Kidney epithelial cell (primary cell): ENCODE results near the gene CDK6. TPM values are rescaled to one million over a fixed set of nuclear protein-coding genes. Genes with fewer than 3 reads are reported as not detected.

Source experiments
- DNase-seq: peaks from one replicate; pipeline ENCODE4 v3.0.0-alpha.2; 2010; ENCODE audit warnings: low read depth
- H3K27me3 ChIP-seq: 2 replicates; pipeline ENCODE4 v1.6.0; 2011; ENCODE audit warnings: low read length; ENCODE audit not compliant: control insufficient read depth, insufficient read depth
- H3K36me3 ChIP-seq: 2 replicates; pipeline ENCODE4 v1.5.1; 2011; ENCODE audit warnings: low read length; ENCODE audit not compliant: control insufficient read depth, insufficient read depth
- H3K4me3 ChIP-seq: 2 replicates; pipeline ENCODE4 v1.5.1; 2011; ENCODE audit warnings: low read depth, mild to moderate bottlenecking, control low read depth, low read length
- CTCF ChIP-seq: IDR thresholded peaks from 2 replicates; pipeline ENCODE4 v1.5.1; 2011; ENCODE audit warnings: mild to moderate bottlenecking, moderate library complexity, low read length, control low read depth, inconsistent platforms; ENCODE audit not compliant: insufficient read depth, poor library complexity, severe bottlenecking
- total RNA-seq: library from RNA; depleted of rRNA; stranded (reverse); fragments of >200 nt; gene quantifications from 2 replicates; pipeline ENCODE4 v1.2.3, GENCODE V29; 2015

CDK6 gene
- total RNA-seq, 1 donor from 2014 or later: 91.0 TPM

- no peak for TF ChIP-seq CTCF
- DNase-seq: no peak
- no peaks in the 10 kb centered on the region for H3K27me3 ChIP-seq
- H3K36me3 ChIP-seq: peaks cover 1% of the 10 kb centered on the region
- no peak overlapping the region for H3K4me3 ChIP-seq
Measured at GRCh38 chr7:92717993-92718716, 118.2 kb downstream of the CDK6 start.

GRCh38 chr7:92717623-92717992 lies 118.8 kb downstream of the CDK6 start:
- TF ChIP-seq CTCF: no peak
- no peak for DNase-seq
- no peak overlapping the region for H3K4me3 ChIP-seq

GRCh38 chr7:92716825-92717580 lies 119.4 kb downstream of the CDK6 start:
- no peak for TF ChIP-seq CTCF
- no peak for DNase-seq
- peaks cover 1% of the 10 kb centered on the region for H3K36me3 ChIP-seq
- no peak overlapping the region for H3K4me3 ChIP-seq
- no peaks in the 10 kb centered on the region for H3K27me3 ChIP-seq

More at GRCh38 chr7:92717623-92717992, 118.8 kb downstream of the CDK6 start:
- Histone ChIP-seq H3K36me3 (peaks cover 1% of the 10 kb centered on the region), H3K27me3 (no peaks in the 10 kb centered on the region)

DNA sequence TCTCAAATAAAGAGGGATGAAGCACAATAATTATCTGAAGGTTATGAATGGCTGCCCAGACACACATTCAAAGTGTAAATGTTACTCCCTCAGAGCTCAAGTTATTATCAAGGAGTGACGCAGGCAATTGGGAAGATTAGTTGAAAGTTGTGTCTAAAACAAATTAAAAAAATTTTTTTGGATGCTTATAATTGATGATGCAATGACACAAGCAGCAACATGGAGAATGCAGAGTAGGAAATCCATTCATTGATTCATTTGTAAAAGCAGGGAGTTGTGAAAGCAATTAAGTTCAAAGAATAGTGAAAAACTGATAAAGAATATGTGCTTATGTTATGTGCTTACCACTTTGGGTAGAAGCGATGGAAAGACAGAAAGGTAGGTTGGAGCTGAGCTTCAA lies 120.4 kb downstream of the CDK6 start:
- H3K4me3 ChIP-seq: no peak overlapping the region
- DNase-seq: no peak
- no peaks in the 10 kb centered on the region for H3K36me3 ChIP-seq
- TF ChIP-seq CTCF: no peak
- no peaks in the 10 kb centered on the region for H3K27me3 ChIP-seq

DNA sequence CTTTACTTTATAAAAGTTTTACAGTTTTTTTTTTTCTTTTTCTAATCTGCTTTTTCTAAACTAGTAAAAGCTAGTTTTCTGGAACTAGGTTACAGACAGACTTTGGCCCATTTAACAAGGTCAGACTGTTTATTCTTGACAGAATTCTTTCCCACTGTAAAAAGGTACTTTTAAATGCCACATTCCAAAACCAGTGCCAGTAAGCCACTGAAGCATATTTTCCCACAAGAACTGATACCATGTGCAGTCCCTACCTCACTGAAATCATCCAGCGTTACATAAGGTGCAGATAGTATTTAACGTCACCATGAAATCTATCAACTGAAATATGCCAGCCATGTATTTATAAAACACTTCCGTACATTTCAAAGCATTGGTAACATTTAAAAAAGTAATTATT lies 121.6 kb downstream of the CDK6 start:
- no peak for TF ChIP-seq CTCF
- Histone ChIP-seq H3K27me3 (no peaks in the 10 kb centered on the region), H3K4me3 (no peak overlapping the region), H3K36me3 (no peaks in the 10 kb centered on the region)
- peak; percentile 44 for DNase-seq
